Central memory CD8-positive, alpha-beta T cell (primary cell): ENCODE results near the gene ZNF418.

Experiments
- ATAC-seq: fragments of 150-1000 bp; cut with Tn5 transposase; replicated peaks from 2 replicates; pipeline ENCODE4 v1.10.0; 2022; ENCODE audit warnings: mild to moderate bottlenecking, moderate FRiP score, moderate number of reproducible peaks; ENCODE audit not compliant: poor library complexity, severe bottlenecking; ENCODE audit errors: extremely low read depth
- DNase-seq, 2 donors: peaks; one replicate each; pipeline ENCODE4 v3.0.0; 2021; ENCODE audit warnings: low spot score in 2 of 2
- H3K27ac Mint-ChIP-seq: one replicate; pipeline ENCODE4 v1.8.0; 2022; ENCODE audit warnings: low read depth, mild to moderate bottlenecking, moderate library complexity, mixed read lengths
- H3K27me3 Mint-ChIP-seq: one replicate; pipeline ENCODE4 v1.8.0; 2022; ENCODE audit warnings: mixed read lengths
- H3K36me3 Mint-ChIP-seq: one replicate; pipeline ENCODE4 v1.8.0; 2022; ENCODE audit warnings: mild to moderate bottlenecking, moderate library complexity, mixed read lengths; ENCODE audit not compliant: insufficient read depth
- H3K4me1 Mint-ChIP-seq: one replicate; pipeline ENCODE4 v1.8.0; 2022; ENCODE audit warnings: mixed read lengths
- H3K4me3 Mint-ChIP-seq: one replicate; pipeline ENCODE4 v1.8.0; 2022; ENCODE audit warnings: mild to moderate bottlenecking, moderate library complexity, mixed read lengths
- H3K9me3 Mint-ChIP-seq: one replicate; pipeline ENCODE4 v1.8.0; 2022; ENCODE audit warnings: mixed read lengths

Gene ZNF418

GRCh38 chr19:57934820-57935665 is at the start of gene ZNF418:
Gene ZNF418 (minus strand): TSS chr19:57935402. CDS start chr19:57933822, 1,580 bp downstream.
- Mint-ChIP-seq H3K27me3 (no peaks in the 10 kb centered on the region), H3K9me3 (peaks cover 29% of the 10 kb centered on the region), H3K4me3 (peak within 1 kb of the TSS; percentile 78), H3K36me3 (peaks cover 1% of the 10 kb centered on the region), H3K27ac (peak within 1 kb of the TSS; percentile 82), H3K4me1 (no peaks in the 10 kb centered on the region)
- ATAC-seq (peak; percentile 60), DNase-seq (peak in 1 of 2 donors; percentile 9)

GRCh38 chr19:57978586-57979289 is 43.5 kb upstream of the ZNF418 start:
- ATAC-seq: no peak
- H3K27ac Mint-ChIP-seq: no peak overlapping the region
- no peaks in the 10 kb centered on the region for H3K27me3 Mint-ChIP-seq
- no peak for DNase-seq
- peaks cover 37% of the 10 kb centered on the region for H3K9me3 Mint-ChIP-seq
- peaks cover 15% of the 10 kb centered on the region for H3K36me3 Mint-ChIP-seq
- no peaks in the 10 kb centered on the region for H3K4me1 Mint-ChIP-seq
- H3K4me3 Mint-ChIP-seq: no peak overlapping the region

- no peaks in the 10 kb centered on the region for H3K27me3 Mint-ChIP-seq
- ATAC-seq: no peak
- DNase-seq: no peak
- no peak within 1 kb of the TSS for H3K4me3 Mint-ChIP-seq
- H3K36me3 Mint-ChIP-seq: no peaks in the 10 kb centered on the region
- no peak within 1 kb of the TSS for H3K27ac Mint-ChIP-seq
- no peaks in the 10 kb centered on the region for H3K4me1 Mint-ChIP-seq
- peaks cover 39% of the 10 kb centered on the region for H3K9me3 Mint-ChIP-seq
Measured at GRCh38 chr19:57974434-57974833, 39.2 kb upstream of the ZNF418 start, which contains the start of gene C19orf18. Gene C19orf18 (minus strand): TSS chr19:57974534. CDS start chr19:57974432, 102 bp downstream.

GRCh38 chr19:57964761-57965160 is 29.6 kb upstream of the ZNF418 start:
- Mint-ChIP-seq H3K4me3 (no peak overlapping the region), H3K27me3 (no peaks in the 10 kb centered on the region), H3K27ac (no peak overlapping the region), H3K9me3 (peaks cover 23% of the 10 kb centered on the region), H3K36me3 (peaks cover 3% of the 10 kb centered on the region), H3K4me1 (no peaks in the 10 kb centered on the region)
- ATAC-seq (no peak), DNase-seq (no peak)

- Mint-ChIP-seq H3K27me3 (no peaks in the 10 kb centered on the region), H3K4me1 (no peaks in the 10 kb centered on the region), H3K4me3 (no peak overlapping the region), H3K36me3 (peaks cover under 1% of the 10 kb centered on the region), H3K9me3 (peaks cover 7% of the 10 kb centered on the region), H3K27ac (no peak overlapping the region)
- ATAC-seq (no peak), DNase-seq (no peak)
Measured at GRCh38 chr19:57961785-57962184, 26.6 kb upstream of the ZNF418 start.

GRCh38 chr19:57954996-57955395 is 19.8 kb upstream of the ZNF418 start:
- peaks cover 2% of the 10 kb centered on the region for H3K36me3 Mint-ChIP-seq
- no peak overlapping the region for H3K4me3 Mint-ChIP-seq
- no peak overlapping the region for H3K27ac Mint-ChIP-seq
- no peaks in the 10 kb centered on the region for H3K4me1 Mint-ChIP-seq
- DNase-seq (no peak), ATAC-seq (no peak)
- H3K27me3 Mint-ChIP-seq: peaks cover 18% of the 10 kb centered on the region
- peaks cover 12% of the 10 kb centered on the region for H3K9me3 Mint-ChIP-seq

GRCh38 chr19:57949702-57950101 is 14.5 kb upstream of the ZNF418 start:
- Mint-ChIP-seq H3K4me1 (peaks cover 15% of the 10 kb centered on the region), H3K36me3 (peaks cover 17% of the 10 kb centered on the region), H3K27ac (no peak overlapping the region), H3K4me3 (no peak overlapping the region), H3K27me3 (peaks cover 15% of the 10 kb centered on the region), H3K9me3 (peaks cover 23% of the 10 kb centered on the region)
- ATAC-seq (no peak), DNase-seq (no peak)

- H3K27ac Mint-ChIP-seq: no peak overlapping the region
- peaks cover 17% of the 10 kb centered on the region for H3K36me3 Mint-ChIP-seq
- peaks cover 15% of the 10 kb centered on the region for H3K4me1 Mint-ChIP-seq
- peaks cover 22% of the 10 kb centered on the region for H3K9me3 Mint-ChIP-seq
- H3K27me3 Mint-ChIP-seq: peaks cover 11% of the 10 kb centered on the region
- DNase-seq (no peak), ATAC-seq (no peak)
- no peak overlapping the region for H3K4me3 Mint-ChIP-seq
Measured at GRCh38 chr19:57949296-57949695, 14.1 kb upstream of the ZNF418 start.

GRCh38 chr19:57947419-57948134 is 12.4 kb upstream of the ZNF418 start, which contains the start of gene ZNF256:
Gene ZNF256 (minus strand): TSS chr19:57947706. CDS start chr19:57947474, 232 bp downstream.
- DNase-seq: peak; percentile 50 to 75
- peak; percentile 89 for ATAC-seq
- Mint-ChIP-seq H3K27ac (peak within 1 kb of the TSS; percentile 95), H3K4me3 (peak within 1 kb of the TSS; percentile 92), H3K36me3 (peaks cover 28% of the 10 kb centered on the region), H3K9me3 (peaks cover 37% of the 10 kb centered on the region), H3K4me1 (peaks cover 15% of the 10 kb centered on the region), H3K27me3 (no peaks in the 10 kb centered on the region)

- Mint-ChIP-seq H3K4me3 (peak overlapping the region; percentile 92), H3K27me3 (no peaks in the 10 kb centered on the region), H3K9me3 (peaks cover 41% of the 10 kb centered on the region), H3K4me1 (peaks cover 15% of the 10 kb centered on the region), H3K36me3 (peaks cover 32% of the 10 kb centered on the region), H3K27ac (peak overlapping the region; percentile 95)
- DNase-seq (peak in 1 of 2 donors; percentile 9), ATAC-seq (peak; percentile 17)
Measured at GRCh38 chr19:57947088-57947418, 11.9 kb upstream of the ZNF418 start.

- ATAC-seq (no peak), DNase-seq (no peak)
- H3K4me1 Mint-ChIP-seq: peaks cover 15% of the 10 kb centered on the region
- no peaks in the 10 kb centered on the region for H3K27me3 Mint-ChIP-seq
- peaks cover 37% of the 10 kb centered on the region for H3K36me3 Mint-ChIP-seq
- peak overlapping the region; percentile 95 for H3K27ac Mint-ChIP-seq
- H3K4me3 Mint-ChIP-seq: peak overlapping the region; percentile 92
- H3K9me3 Mint-ChIP-seq: peaks cover 45% of the 10 kb centered on the region
Measured at GRCh38 chr19:57946316-57946715, 11.1 kb upstream of the ZNF418 start.

GRCh38 chr19:57941593-57941992 is 6.4 kb upstream of the ZNF418 start:
- H3K36me3 Mint-ChIP-seq: peaks cover 32% of the 10 kb centered on the region
- peaks cover 45% of the 10 kb centered on the region for H3K9me3 Mint-ChIP-seq
- ATAC-seq (no peak), DNase-seq (no peak)
- H3K4me3 Mint-ChIP-seq: no peak overlapping the region
- H3K27me3 Mint-ChIP-seq: no peaks in the 10 kb centered on the region
- no peak overlapping the region for H3K27ac Mint-ChIP-seq
- H3K4me1 Mint-ChIP-seq: peaks cover 11% of the 10 kb centered on the region
